Measurements from ENCODE around the gene FAM227A.

GRCh38 chr22:38549101-38549894 lies 106.9 kb downstream of the FAM227A start:
- TF ChIP-seq CTCF (conservative IDR thresholded peaks at IDR 0.05): no peak
- TF ChIP-seq ZFX (IDR thresholded peaks at IDR 0.05): no peak

Data from C4-2B (cell line).